ENCODE data around the gene ZNF322. TPM values are rescaled to one million over a fixed set of nuclear protein-coding genes. Genes with fewer than 3 reads are reported as not detected.
A peak's percentile ranks its signal among the peaks of the same experiment; 100 is the strongest.
"Not testable (repeated sequence)": the region's sequence is repeated elsewhere in the genome, so short reads cannot be mapped to it uniquely, and the experiment has no call there.

ZNF322 gene, protein sequence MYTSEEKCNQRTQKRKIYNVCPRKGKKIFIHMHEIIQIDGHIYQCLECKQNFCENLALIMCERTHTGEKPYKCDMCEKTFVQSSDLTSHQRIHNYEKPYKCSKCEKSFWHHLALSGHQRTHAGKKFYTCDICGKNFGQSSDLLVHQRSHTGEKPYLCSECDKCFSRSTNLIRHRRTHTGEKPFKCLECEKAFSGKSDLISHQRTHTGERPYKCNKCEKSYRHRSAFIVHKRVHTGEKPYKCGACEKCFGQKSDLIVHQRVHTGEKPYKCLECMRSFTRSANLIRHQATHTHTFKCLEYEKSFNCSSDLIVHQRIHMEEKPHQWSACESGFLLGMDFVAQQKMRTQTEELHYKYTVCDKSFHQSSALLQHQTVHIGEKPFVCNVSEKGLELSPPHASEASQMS
- total RNA-seq, result 35.0 TPM

DNA sequence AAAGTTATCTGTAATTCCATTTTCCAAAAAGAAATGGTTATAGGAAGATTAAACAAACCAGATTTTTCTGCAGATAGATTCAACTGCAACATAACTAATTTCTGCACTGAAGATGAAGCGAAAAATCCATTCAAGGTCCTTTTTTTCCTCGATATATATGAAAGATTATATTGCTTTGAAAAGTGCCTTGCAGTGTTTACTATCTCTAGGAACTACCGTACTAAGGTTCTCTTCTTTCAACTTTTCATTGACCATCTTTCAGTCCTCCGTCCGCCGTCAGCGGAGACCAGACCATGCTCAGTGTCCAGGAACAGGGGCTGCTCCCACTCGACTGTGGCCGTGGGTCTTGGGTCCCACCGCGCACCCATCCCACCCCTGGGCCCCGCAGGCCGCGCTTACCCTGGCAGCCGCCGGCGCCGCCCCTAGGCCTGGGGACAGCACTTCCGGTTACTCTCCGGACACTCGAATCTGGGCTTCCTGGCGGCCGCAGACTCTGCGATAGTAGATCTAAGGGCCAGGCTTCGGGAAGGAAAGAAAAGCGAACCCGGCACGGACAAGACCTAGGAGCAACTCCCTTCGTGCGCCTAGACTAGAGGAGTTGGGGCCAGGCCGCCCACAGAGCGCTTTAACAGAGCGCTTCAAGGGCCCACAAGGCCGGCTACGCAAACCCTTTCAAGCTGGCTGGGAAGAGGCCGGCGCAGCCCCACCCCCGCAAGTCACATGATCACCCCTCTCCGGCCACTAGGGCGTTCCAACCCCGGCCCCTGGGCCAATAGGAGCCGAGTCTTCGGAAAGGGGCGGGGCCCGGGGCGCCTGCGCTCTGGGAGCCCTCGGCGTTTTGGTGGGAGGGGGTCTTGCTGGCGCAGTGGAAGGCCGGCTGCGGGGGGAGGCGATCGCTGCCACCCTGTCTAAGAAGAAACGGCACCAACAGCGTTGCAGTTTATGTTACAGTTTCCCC is at the start of gene ZNF322:
TSS of gene ZNF322 (minus strand) at position 705 of the 958 bp plus-strand sequence. CDS start 21,193 bp downstream, outside the sequence.
- DNase-seq (ENCODE audit: low spot score), result peak; percentile 97
- intact Hi-C loops (cut with DNase I), result no loop called here
- peak; percentile 100 for ATAC-seq

DNA sequence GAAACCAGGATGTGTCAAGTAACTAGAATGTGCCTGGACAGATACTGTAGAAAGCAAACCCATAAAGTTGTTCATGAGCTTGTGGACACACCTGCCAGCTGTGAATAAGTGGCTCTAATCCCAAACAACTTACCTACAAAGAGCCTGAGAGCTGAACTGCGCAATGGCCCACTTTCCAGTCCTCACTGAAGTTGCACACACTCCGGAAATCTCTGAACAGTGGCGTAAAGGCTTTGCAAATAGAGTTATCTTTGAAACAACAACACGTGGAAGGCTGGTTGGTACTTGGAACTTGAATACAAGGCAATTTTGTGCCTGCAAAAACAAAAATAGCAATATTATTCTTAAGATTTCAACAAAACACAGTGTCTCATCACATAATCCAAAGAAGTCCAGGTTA is 46.2 kb upstream of the ZNF322 start:
- ATAC-seq; DNase-seq (ENCODE audit: low spot score): not testable (repeated sequence)

DNA sequence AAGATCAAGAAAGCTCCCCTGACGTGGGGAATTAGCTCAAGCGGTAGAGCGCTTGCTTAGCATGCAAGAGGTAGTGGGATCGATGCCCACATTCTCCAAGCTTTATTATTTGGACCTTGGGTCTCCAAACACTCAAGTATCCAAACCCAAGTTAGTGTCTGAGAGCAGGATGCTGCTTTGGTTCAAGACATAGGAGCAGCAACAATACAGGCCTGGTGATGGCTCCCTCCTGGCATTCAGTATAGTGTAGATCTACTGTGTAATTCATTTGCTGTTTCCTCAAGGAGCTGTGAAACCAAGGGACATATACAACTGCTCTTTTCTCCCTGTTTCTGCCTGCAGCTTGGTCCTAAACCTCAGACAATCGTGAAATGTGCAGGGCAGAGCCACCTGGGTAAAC is 45.8 kb upstream of the ZNF322 start:
- ATAC-seq; intact Hi-C loops (cut with DNase I); DNase-seq (ENCODE audit: low spot score): not testable (repeated sequence)

More for the DNA sequence above, 46.2 kb upstream of the ZNF322 start:
- intact Hi-C loops (cut with DNase I), result not testable (repeated sequence)

DNA sequence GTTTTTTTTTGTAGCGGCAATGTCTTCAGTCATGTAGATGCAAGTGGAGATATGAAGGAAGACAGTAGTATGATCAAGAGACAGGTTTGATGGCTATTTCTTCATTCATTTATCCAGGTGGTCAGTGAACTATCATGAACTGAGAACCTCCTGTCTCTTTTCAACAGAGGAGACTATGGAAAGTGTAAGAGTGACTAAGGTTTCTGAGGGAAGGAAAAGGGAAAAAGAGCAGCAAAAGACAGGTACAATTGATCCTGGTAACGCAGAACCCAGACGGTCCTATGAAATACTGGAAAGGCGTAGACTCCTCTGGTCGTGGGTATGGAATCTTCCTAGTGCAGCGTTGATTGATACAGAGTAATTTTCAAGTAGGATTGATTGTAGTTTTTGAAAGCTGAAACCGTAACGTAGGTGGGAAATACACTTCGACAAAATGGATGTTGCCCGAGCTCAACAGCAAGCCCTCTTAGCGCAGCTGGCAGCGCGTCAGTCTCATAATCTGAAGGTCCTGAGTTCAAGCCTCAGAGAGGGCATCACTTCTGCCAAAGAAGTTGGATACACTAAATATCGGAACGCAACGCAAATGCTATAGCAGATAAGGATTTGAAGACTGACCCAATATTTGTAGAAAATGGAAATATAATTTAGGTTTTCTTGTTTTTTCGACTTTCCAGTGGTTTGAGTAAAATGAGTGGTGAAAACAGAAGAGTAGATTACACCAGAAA is 41.6 kb upstream of the ZNF322 start:
- DNase-seq (ENCODE audit: low spot score); intact Hi-C loops (cut with DNase I); ATAC-seq: not testable (repeated sequence)

DNA sequence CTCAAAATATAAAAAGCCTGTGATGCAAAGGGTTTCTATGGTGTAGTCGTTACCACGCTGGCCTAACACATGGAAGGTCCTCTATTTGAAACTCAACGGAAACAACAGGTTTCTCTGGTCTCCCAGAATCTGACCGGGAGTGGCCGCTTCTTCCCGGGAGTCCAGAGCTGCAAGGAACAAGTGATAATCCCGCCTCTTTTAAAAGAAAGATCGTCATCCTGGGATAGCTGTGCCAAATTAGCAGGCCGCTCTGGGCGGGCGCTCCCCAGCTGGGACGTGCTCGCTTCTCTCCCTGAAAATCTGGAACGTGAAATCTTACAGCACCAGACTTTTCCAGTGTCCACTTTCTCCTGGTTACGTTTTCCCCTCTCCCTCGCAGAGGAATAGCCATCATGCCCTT is 38.0 kb upstream of the ZNF322 start:
- intact Hi-C loops (cut with DNase I); DNase-seq (ENCODE audit: low spot score); ATAC-seq: not testable (repeated sequence)

DNA sequence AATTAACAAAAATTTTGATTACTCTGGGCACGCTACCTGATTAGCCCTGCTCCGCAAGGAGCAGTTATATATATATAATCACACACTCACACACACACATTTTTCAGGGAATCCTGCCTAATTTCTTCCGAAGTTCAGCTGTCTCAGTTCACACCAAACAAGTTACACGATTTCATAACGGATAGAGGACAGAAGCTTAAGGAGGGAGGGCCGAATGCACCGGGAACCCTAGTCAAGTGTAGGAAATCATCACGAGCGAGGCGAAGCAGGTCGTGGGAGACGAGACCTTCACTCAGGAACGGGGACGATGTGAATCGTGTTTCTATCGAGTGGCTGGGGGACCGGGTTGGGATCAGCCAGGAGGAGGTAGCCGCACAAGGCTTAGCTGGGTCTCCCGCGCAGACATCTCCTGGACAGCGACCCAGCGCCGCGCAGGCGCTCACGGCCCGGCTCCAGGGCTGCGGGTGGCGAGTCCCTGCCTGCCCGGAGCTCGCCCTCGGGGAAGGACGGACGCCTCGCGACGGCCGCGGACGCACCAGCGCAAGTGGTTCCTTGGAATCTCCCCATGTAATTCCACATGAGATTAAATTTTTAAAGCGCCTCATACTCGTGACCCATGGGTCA is 29.9 kb upstream of the ZNF322 start:
- peak; percentile 28 for ATAC-seq

DNA sequence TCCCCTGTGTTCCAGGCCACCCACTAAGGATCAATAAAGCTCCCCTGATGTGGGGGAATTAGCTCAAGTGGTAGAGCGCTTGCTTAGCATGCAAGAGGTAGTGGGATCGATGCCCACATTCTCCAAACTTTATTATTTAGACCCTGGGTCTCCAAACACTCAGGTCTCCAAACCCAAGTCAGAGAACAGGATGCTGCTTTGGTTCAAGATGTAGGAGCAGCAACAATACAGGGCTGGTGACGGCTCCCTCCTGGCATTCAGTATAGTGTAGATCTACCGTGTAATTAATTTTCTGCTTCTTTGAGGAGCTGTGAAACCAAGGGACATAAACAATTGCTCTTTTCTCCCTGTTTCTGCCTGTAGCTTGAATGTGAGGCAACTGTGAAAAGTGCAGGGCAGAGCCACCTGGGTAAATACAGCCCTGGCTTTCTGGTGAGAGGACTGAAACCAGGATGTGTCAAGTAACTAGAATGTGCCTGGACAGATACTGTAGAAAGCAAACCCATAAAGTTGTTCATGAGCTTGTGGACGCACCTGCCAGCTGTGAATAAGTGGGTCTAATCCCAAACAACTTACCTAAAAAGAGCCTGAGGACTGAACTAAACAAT is 23.0 kb upstream of the ZNF322 start:
- ATAC-seq; intact Hi-C loops (cut with DNase I); DNase-seq (ENCODE audit: low spot score): not testable (repeated sequence)

More for the DNA sequence above, 29.9 kb upstream of the ZNF322 start:
- intact Hi-C loops (cut with DNase I); DNase-seq (ENCODE audit: low spot score): not testable (repeated sequence)

DNA sequence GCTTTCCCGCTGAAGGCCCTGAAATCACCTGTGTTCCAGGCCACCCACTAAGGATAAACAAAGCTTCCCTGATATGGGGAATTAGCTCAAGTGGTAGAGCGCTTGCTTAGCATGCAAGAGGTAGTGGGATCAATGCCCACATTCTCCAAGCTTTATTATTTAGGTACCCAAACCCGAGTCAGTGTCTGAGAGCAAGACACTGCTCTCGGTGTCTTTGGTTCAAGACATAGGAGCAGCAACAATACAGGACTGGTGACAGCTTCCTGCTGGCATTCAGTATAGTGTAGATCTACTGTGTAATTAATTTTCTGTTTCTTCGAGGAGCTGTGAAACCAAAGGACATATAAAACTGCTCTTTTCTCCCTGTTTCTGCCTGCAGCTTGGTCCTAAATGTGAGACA is 13.7 kb upstream of the ZNF322 start:
- intact Hi-C loops (cut with DNase I); DNase-seq (ENCODE audit: low spot score): not testable (repeated sequence)

DNA sequence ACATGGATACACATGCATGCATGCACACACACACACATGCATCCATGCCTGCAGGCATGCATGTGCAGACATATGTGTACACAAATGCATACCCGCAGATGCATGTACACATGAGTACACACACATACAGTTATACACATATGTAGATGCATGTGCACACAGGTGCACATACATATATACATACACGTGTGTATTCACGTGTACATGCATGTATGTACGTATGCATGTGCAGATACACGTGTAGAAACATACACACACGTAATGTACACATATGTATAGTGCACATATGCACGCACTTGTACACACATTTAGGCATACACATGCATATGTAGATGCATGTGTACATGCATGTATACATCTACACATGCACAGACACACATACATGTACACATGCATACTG is 11.0 kb upstream of the ZNF322 start:
- DNase-seq (ENCODE audit: low spot score); intact Hi-C loops (cut with DNase I); ATAC-seq: not testable (repeated sequence)

More for the DNA sequence above, 13.7 kb upstream of the ZNF322 start:
- not testable (repeated sequence) for ATAC-seq

DNA sequence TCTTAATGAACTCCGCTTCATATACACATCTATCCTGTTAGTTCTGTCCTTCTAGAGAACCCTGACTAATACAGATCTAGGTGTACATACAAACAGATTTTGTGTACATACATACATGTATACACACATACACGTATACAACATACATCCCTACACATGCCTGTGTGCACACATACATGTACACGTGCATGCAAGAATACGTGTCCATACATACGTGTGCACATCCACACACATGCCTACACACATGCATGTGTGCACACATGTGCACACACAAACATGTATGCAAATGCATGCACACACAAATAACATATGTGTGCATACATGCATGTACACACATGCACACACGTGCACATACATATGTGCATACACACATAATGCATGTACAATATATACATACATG is 10.5 kb upstream of the ZNF322 start:
- ATAC-seq; DNase-seq (ENCODE audit: low spot score); intact Hi-C loops (cut with DNase I): not testable (repeated sequence)

DNA sequence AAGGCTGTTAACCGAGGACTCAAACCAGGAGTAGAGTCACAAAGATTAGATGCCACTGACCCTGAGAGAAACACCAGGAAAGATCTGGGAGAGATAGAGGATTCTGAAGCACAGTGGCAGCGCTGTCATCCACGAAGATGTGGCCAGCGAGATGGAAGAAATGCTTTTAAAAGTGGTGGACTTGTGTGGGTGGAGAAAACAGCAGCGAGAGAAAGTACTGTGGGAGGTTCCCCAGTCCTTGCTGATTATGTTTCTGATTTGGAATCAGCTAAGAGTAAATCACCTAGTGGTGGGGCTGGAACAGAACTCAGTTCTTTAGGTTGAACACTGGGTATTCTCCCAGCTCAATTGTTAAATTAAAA is 435 bp upstream of the ZNF322 start:
- intact Hi-C loops (cut with DNase I), result no loop called here
- DNase-seq (ENCODE audit: low spot score), result no peak
- ATAC-seq, result peak; percentile 57

DNA sequence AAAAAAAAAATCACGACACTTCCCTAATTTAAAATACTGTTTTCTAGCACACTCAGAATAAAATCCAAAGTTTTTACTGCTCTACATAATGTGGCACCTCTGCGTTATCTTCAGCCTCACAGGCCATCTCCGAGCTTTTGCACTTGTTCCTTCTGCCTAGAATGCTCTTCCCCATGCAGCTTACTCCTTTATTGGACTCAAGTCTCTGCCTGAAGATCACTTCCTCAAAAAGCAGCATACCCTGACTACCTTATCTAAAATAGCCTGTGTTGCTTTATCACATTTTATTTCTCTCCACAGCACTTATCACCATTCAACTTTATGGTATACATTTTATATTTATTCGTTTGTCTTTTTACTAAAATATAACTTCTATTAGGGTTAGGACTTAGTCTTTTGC is 2.3 kb downstream of the ZNF322 start:
- no peak for ATAC-seq
- intact Hi-C loops (cut with DNase I), result no loop called here
- no peak for DNase-seq (ENCODE audit: low spot score)

DNA sequence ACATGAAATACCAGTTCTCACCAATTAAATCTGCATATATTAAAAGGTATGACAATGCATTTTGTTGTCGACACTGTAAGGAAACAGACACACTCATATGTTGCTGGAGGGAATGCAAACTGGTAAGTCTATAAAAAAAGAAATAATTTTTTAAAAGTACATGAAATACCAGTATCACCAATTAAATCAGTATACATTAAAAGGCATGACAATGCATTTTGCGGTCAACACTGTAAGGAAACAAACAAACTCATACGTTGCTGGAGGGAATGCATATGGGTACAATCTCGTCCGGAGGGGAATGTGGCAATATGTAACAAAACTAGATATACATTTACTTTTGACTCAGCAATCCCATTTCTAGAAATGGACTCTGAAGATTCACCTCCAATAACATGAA is 6.5 kb downstream of the ZNF322 start:
- ATAC-seq, result no peak
- no peak for DNase-seq (ENCODE audit: low spot score)
- intact Hi-C loops (cut with DNase I), result no loop called here

DNA sequence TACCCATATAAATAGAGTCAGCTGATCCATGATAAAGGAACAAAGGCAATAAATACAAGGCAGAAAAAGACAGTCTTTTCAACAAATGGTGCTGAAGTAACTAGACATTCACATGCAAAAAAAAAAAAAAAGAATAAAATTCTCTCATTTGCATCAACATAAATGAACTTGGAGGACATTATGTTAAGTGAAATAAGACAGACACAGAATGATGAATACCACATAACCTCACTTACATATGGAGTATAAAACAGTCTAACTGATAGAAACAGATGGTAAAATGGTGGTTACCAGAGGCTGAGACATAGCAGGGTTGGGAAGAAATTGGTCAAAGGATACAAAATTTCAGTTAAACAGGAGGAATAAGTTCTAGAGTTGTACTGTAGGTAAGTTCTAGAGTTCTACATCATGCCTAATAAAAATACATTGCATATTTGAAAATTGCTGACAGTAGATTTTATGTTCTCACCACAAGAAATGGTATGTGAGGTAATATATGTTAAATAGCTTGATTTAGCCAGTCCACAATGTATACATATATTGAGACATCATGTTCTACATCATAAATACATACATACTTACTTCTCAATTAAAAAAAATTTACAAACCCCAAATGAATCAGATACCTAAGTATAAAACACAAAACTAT is 8.3 kb downstream of the ZNF322 start:
- intact Hi-C loops (cut with DNase I), result no loop called here
- ATAC-seq (no peak), DNase-seq (ENCODE audit: low spot score) (no peak)

DNA sequence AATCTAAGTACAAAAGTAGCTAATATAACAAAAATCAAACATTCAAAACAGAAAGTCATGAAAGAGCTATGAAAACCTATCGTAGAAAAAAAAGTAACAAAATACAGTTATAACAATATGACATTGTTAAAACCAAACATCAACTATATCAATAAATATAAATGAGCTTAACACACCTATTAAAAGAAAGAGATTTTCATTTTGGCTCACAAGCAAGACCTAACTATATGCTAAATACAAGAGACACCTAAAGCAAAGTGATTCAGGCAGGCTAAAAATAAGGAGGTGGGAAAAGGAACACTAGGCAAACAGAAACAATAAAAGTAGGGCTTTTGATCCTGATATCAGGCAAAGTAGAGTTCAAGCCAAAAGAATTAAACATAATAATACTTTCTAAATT is 13.5 kb downstream of the ZNF322 start:
- intact Hi-C loops (cut with DNase I), result no loop called here
- DNase-seq (ENCODE audit: low spot score) (no peak), ATAC-seq (no peak)

DNA sequence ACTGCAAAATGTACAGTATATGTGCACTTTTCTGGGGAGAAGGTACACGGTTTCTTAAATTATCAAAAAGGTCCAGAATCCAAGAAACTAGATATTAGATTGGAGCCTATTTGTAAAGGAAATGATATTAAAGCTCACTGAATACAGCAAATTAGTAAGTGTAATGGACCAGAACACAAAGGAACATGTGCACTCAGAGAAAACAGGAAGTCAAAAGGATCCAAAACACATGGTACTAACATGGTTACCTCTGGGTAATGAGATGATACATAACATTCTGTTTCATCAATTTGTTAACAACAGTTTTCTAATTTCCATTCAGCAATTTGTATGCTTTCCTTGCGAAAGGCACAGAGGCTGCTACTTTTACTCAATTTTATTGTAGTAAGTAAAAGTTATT is 18.7 kb downstream of the ZNF322 start:
- DNase-seq (ENCODE audit: low spot score), result no peak

DNA sequence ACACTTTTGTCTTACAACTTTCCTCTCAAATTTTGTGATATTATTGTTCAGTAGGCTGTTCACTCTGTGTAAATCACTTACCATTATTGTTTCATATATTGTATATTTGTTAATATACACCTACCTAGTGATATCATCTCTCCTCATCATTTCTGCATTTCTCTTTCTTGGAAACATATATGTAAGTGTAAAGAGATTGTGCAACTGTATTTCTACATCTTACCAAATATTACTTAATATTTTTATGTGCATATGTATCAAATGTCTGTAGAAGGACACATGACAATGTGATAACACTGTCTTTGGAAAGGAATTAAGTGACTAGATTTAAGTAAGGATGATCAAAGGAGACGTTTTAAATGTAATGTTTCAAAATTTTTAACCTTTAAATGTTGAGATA is 30.2 kb downstream of the ZNF322 start:
- no peak for DNase-seq (ENCODE audit: low spot score)
- intact Hi-C loops (cut with DNase I), result no loop called here
- ATAC-seq, result no peak

More for the DNA sequence above, 18.7 kb downstream of the ZNF322 start:
- no peak for ATAC-seq
- intact Hi-C loops (cut with DNase I), result no loop called here

DNA sequence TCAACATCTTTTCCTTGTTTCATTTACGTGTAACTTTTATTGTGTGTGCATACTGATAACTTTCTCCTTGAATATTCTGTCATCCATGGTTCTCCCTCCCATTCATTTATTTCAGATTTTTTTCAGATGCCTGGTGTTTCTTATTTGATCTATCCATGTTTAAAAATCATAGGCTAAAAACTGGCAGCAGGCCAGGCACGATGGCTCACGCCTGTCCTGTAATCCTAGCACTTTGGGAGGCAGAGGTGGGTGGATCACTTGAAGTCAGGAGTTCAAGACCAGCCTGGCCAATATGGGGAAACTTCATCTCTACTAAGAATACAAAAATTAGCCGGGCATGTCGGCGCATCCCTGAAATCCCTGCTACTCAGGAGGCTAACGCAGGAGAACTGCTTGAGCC is 31.7 kb downstream of the ZNF322 start:
- DNase-seq (ENCODE audit: low spot score) (no peak), ATAC-seq (no peak)
- intact Hi-C loops (cut with DNase I), result no loop called here
